ENCODE results near the gene SEMA3B. TPM values are rescaled to one million over a fixed set of nuclear protein-coding genes. Genes with fewer than 3 reads are reported as not detected.

SEMA3B gene
- total RNA-seq, 1 donor from 2014 or later = 17.9 TPM

DNA sequence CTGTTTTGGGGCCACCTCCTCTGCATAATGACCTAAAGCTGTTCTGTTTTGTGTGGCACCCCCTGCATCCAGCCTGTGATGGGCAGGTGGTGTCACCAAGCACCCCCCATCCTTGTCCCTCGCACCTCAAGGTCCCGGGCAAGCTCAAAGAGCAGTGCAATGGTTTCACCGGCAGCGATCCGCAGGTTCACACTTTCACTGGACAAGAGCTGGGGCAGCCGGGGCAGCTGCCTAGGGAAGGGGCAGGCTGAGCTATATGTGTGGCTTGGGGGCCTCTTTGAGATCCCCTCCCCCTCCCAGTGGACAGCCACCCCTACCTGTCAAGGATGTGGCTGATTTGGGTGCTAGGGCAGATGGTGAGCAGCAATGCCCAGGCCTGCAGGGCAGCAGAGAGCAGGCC is 20.2 kb downstream of the SEMA3B start:
- Histone ChIP-seq H3K36me3 (ENCODE audit: control insufficient read depth, insufficient read depth, low read length) (peaks cover 3% of the 10 kb centered on the region), H3K4me3 (ENCODE audit: low read depth, low read length) (no peak overlapping the region), H3K27me3 (ENCODE audit: control insufficient read depth, insufficient read depth, low read length) (no peaks in the 10 kb centered on the region)
- TF ChIP-seq, protein P1, sequence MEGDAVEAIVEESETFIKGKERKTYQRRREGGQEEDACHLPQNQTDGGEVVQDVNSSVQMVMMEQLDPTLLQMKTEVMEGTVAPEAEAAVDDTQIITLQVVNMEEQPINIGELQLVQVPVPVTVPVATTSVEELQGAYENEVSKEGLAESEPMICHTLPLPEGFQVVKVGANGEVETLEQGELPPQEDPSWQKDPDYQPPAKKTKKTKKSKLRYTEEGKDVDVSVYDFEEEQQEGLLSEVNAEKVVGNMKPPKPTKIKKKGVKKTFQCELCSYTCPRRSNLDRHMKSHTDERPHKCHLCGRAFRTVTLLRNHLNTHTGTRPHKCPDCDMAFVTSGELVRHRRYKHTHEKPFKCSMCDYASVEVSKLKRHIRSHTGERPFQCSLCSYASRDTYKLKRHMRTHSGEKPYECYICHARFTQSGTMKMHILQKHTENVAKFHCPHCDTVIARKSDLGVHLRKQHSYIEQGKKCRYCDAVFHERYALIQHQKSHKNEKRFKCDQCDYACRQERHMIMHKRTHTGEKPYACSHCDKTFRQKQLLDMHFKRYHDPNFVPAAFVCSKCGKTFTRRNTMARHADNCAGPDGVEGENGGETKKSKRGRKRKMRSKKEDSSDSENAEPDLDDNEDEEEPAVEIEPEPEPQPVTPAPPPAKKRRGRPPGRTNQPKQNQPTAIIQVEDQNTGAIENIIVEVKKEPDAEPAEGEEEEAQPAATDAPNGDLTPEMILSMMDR (IDR thresholded peaks at IDR 0.05; ENCODE audit: insufficient read depth, low read length, poor library complexity, severe bottlenecking) = no peak
- no peak for DNase-seq (ENCODE audit: low read depth)

DNA sequence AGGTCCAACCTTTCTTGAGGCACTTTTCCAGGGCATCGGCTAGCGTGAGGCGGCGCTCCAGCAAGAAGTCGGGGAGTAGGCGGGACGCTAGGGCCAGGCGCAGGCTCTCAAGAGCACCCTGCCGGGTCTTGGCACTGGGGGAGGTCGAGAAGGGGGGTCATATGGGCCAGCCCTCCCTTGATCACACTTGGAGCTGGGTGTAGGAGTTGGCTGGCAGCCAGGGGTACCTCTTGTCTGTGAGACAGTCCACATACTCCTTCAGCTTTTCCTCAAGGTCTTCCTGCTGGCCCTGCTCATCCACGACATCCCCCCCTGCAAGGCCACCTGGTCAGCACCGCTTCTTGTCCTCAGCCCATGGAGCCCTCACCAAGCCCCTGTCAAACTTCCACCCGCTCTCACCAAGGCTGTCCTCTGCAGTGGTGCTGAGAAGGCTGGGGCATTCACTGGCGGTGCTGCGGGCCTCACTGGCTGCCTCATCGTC is 21.3 kb downstream of the SEMA3B start:
- no peak overlapping the region for H3K4me3 ChIP-seq (ENCODE audit: low read depth, low read length)
- no peak for DNase-seq (ENCODE audit: low read depth)
- TF ChIP-seq, protein P1 (IDR thresholded peaks at IDR 0.05; ENCODE audit: insufficient read depth, low read length, poor library complexity, severe bottlenecking) = no peak
- H3K27me3 ChIP-seq (ENCODE audit: control insufficient read depth, insufficient read depth, low read length) = no peaks in the 10 kb centered on the region
- peaks cover 3% of the 10 kb centered on the region for H3K36me3 ChIP-seq (ENCODE audit: control insufficient read depth, insufficient read depth, low read length)

GRCh38 chr3:50292159-50293078 is 23.5 kb downstream of the SEMA3B start, which contains the start of gene IFRD2:
Gene IFRD2 (minus strand): TSS chr3:50292429. CDS start chr3:50292274, 155 bp downstream.
- TF ChIP-seq, protein P1 (IDR thresholded peaks at IDR 0.05; ENCODE audit: insufficient read depth, low read length, poor library complexity, severe bottlenecking) = no peak
- peak within 1 kb of the TSS; percentile 89 for H3K4me3 ChIP-seq (ENCODE audit: low read depth, low read length)
- peaks cover 3% of the 10 kb centered on the region for H3K36me3 ChIP-seq (ENCODE audit: control insufficient read depth, insufficient read depth, low read length)
- no peaks in the 10 kb centered on the region for H3K27me3 ChIP-seq (ENCODE audit: control insufficient read depth, insufficient read depth, low read length)
- peak; percentile 90 for DNase-seq (ENCODE audit: low read depth)

DNA sequence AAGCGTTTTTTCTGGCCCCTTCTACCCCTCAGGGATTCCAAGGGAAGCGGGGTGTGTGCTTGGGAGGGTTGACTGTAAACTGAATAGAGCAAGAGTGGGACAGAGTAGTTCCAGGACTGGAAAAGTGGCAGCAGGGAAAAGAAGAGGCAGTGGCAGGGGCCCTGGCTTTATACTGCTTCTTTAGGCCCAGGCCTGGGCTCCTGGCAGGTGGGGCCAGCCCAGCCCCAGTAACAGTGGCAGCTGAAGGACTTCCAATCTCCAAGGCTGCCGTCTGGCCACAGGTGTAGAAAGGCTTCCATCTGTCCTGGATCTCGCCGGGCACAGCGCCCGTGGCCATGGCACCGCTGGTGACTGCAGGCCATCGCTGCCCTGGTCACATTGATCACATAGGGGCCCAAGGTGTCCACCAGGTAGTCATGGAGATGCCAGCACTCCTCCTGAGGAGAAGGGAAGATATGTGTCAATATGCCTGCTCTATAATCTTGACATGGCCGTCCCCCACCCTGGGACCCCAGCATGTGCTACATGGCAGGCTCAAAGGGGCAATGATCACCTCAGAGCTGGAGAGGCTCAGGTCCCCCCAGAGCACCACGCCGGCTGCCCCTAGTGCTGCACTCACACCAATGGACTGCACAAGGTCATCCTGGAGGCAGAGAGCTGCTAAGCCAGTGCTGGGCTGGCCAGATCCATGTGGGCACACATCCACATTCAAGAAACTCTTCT is 24.3 kb downstream of the SEMA3B start:
- TF ChIP-seq, protein P1 (IDR thresholded peaks at IDR 0.05; ENCODE audit: insufficient read depth, low read length, poor library complexity, severe bottlenecking) = no peak
- H3K4me3 ChIP-seq (ENCODE audit: low read depth, low read length) = no peak overlapping the region
- DNase-seq (ENCODE audit: low read depth) = no peak

DNA sequence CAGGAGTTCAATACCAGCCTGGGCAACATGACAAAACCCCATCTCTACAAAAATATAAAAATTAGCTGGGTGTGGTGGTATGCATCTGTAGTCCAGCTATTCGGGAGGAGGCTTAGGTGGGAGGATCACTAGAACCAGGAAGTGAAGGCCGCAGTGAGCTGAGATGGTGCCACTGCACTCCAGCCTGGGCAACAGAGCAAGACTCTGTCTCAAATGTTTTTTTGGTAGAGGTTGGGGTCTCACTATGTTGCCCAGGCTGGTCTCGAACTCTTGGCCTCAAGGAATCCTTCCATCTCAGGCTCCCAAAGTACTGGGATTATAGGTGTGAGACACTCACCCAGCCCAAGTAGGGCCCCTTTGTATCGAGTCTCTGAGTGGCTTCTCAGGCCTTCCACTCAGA is 25.1 kb downstream of the SEMA3B start:
- Histone ChIP-seq H3K4me3 (ENCODE audit: low read depth, low read length) (no peak overlapping the region), H3K27me3 (ENCODE audit: control insufficient read depth, insufficient read depth, low read length) (no peaks in the 10 kb centered on the region), H3K36me3 (ENCODE audit: control insufficient read depth, insufficient read depth, low read length) (no peaks in the 10 kb centered on the region)
- TF ChIP-seq, protein P1 (IDR thresholded peaks at IDR 0.05; ENCODE audit: insufficient read depth, low read length, poor library complexity, severe bottlenecking) = no peak
- no peak for DNase-seq (ENCODE audit: low read depth)

More for the DNA sequence above, 24.3 kb downstream of the SEMA3B start:
- Histone ChIP-seq H3K36me3 (ENCODE audit: control insufficient read depth, insufficient read depth, low read length) (peaks cover 3% of the 10 kb centered on the region), H3K27me3 (ENCODE audit: control insufficient read depth, insufficient read depth, low read length) (no peaks in the 10 kb centered on the region)

Measured in kidney epithelial cell (primary cell).